Inflammatory macrophage treated with lipopolysaccharide for 4 hours (primary cell): ENCODE data around the gene CRYBG1.
A peak's percentile ranks its signal among the peaks of the same experiment; 100 is the strongest.

Experiments
- DNase-seq: peaks from one replicate; pipeline ENCODE4 v3.0.0-alpha.2; 2020

Gene CRYBG1, protein sequence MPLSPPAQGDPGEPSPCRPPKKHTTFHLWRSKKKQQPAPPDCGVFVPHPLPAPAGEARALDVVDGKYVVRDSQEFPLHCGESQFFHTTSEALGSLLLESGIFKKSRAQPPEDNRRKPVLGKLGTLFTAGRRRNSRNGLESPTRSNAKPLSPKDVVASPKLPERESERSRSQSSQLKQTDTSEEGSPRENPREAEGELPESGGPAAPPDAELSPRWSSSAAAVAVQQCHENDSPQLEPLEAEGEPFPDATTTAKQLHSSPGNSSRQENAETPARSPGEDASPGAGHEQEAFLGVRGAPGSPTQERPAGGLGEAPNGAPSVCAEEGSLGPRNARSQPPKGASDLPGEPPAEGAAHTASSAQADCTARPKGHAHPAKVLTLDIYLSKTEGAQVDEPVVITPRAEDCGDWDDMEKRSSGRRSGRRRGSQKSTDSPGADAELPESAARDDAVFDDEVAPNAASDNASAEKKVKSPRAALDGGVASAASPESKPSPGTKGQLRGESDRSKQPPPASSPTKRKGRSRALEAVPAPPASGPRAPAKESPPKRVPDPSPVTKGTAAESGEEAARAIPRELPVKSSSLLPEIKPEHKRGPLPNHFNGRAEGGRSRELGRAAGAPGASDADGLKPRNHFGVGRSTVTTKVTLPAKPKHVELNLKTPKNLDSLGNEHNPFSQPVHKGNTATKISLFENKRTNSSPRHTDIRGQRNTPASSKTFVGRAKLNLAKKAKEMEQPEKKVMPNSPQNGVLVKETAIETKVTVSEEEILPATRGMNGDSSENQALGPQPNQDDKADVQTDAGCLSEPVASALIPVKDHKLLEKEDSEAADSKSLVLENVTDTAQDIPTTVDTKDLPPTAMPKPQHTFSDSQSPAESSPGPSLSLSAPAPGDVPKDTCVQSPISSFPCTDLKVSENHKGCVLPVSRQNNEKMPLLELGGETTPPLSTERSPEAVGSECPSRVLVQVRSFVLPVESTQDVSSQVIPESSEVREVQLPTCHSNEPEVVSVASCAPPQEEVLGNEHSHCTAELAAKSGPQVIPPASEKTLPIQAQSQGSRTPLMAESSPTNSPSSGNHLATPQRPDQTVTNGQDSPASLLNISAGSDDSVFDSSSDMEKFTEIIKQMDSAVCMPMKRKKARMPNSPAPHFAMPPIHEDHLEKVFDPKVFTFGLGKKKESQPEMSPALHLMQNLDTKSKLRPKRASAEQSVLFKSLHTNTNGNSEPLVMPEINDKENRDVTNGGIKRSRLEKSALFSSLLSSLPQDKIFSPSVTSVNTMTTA (N-terminal part only)

DNA sequence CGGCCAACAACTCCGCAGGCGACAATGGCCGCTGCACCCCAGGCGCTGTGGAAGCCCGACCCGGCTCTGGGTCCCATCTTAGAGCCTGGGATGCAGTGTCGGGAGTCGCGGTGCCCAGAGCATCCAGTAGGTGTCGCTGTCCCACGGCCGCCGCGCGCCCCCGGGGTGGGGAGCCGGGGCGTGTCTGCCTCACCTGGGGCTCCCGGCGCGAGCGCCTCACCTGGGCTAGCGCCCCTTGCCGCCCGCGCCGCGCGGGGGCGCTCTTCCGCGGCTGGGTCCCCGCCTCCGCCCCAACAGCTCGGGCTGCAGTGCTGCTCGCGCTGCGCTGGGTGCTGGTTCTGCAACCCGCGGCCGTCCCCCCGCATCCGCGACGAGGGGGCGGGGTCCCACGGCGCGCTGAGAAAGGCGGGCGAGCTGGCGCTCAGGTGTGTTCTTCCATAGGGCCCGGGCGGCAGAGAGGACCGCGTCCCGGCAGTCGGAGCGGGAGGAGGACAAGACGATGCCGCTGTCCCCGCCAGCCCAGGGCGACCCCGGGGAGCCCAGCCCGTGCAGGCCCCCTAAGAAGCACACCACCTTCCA lies at the start of gene CRYBG1:
TSS of gene CRYBG1 (plus strand) at position 308 of the 579 bp plus-strand sequence. CDS start at position 500, 192 bp downstream.
- peak; percentile 33 for DNase-seq

DNA sequence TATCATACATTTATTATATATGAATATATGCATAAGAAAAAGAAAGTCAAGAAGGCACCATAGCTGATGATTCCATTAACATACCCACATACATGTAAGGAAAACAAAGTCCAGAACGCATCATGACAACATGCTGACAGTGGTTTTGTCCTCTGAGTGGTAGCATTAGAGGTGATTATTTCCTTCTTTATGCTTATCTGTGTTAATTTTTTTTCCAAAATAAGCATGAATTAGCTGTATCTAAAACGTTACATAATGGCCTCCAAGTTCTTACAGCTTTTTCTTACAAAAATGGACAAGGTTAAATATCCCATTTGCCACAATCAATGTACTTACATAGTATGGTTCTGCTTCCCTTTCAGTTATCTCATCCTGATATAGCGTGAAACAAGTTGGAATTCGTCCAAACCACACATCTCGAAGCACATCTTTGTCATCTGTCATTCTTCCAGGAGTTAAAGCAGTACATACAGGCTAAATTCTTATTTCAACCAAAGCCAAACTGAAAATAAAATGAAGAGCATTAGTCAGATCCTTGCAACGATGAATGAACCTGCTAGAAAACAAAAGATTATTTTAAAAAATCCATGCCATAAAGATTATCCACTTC lies 44.6 kb upstream of the CRYBG1 start:
- DNase-seq: peak; percentile 5

DNA sequence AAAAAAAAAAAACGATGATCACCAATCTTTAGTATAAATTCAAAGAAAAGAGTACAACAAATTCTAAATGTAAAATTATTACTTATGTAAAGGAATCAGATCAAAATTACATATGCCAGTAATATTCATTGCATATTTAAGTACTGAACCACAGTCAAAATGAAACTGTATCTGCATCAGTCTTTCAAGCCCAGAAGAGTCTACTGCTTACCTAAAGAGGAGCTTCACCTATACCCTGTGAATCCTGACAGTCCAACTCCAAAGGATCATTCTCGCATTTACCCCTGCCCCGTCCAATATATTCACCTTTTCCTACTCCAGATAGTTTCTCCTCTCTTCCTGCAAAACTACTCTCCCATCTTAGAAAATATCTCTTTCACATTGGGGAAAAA lies 44.1 kb upstream of the CRYBG1 start:
- no peak for DNase-seq

DNA sequence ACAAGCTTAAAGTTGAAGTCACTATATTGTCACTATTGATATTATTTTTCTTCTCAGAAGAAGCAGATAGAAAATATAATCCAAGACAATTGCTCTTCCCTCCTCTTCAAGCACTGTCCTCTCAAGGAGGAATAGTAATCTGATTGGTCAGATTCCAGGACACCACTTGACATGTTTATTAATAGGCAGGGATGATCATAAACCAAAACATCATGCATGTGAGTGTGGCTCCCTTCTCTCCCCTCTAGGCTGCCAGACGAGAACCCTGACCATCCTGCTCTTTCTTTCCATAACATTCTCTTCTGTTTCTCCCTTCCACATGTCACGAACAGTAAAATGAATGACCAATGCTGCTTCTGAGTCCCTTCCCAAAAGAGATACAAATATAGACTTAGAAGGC lies 42.5 kb upstream of the CRYBG1 start:
- DNase-seq: no peak

DNA sequence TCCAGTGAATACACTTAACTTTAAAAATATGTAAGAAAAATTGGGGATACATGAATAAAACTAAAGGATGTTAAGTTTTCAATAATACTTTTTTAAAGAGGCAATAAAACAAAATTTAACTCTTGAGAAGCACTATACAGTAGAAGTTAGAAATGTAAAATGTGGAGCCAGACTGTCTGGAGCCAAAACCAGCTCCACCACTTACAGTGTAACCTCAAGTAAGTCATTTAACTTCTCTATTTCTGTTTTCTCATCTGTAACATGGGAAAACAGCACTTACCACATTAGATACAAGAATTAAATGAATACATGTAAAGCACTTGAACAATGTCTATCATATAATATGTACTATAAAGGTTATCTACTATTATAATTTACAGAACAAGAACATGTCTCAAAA lies 41.7 kb upstream of the CRYBG1 start:
- DNase-seq: peak; percentile 11

DNA sequence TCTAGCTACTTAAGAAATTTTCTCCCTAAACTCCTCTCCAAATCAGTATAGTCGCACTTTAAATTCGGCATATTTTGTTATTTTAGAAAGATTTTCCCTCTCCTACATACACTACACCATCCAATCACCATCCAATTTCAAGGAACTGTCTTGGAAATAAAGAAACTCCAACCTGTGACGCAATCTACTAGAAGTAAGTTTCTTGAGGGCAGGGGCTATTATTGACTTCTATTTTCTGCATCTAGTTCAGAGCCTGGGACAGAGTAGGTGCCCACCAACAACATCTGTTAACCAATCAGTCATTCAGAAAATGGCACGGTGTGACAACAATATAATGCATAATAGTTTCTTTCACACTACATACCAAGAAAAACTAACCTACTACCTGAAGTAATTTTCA lies 38.6 kb upstream of the CRYBG1 start:
- DNase-seq: no peak

DNA sequence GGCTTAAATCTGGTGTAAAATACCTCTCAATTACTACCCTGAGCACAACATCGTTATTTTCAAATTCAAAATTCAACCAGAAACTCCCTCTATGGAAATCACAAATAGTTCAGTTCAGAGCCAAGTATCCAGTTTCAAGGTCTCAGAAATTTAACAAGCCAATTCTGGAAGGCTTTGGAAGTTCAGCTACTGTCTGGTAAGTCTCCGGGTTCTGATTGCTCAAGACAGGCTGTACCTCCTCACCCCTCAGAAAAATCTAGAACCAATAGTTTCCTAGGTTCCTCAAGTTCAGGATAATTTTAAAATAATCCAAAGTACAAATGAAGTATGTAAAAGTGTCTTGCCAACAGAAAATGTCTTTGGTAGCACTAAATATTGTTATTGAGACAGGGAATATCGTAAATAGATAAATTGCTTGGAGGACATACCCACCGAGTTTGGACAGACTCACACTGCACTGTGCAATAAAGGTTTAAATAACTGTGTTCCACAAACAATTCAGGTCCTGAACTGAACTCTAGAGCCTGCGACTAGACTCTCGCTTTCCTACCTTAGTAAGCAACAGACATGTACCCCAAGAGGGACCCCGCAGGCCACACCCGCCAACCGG lies 35.7 kb upstream of the CRYBG1 start:
- DNase-seq: peak; percentile 11

DNA sequence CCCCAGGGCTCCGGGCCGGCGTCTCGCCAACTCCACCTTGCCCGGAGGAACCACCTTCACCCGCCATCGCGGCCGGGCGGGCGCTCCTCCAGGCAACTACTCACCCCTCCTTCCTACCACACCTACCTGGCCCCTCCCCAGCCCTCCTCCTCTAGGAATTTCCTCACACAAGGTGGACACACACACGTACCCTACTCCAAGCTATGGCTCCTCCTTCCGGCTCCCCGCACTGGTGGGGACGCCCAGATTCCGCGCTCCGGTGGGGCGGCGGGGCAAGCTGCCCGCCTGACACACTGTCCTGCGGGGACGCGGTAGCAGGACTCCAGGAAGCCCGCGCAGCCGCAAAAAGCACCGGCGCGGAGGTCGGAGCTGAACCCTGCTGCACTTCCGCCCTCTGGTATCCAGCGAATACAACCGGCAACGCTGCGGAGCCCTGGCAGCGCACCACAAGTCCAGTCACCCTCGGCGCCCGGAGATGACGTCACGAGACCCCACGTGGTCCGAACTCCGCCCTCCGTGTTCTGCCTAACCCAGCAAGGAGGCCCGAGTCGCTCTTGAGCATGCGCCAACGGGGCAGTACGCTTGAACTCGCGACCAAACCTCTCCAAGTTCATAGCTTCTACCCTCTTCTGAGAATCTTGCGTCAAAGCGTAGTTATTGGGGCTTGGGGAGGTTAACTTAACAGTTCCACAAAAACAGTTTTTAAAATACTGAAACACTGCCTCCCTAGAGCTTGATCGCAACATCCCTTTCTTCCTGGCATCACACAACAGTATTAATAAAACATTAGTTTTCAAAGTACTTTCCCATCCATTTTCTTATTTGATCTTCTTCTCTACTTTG lies 35.0 kb upstream of the CRYBG1 start, which contains the start of gene ATG5:
TSS of gene ATG5 (minus strand) at position 425 of the 843 bp plus-strand sequence. CDS start 9,552 bp downstream, outside the sequence.
- peak; percentile 99 for DNase-seq

DNA sequence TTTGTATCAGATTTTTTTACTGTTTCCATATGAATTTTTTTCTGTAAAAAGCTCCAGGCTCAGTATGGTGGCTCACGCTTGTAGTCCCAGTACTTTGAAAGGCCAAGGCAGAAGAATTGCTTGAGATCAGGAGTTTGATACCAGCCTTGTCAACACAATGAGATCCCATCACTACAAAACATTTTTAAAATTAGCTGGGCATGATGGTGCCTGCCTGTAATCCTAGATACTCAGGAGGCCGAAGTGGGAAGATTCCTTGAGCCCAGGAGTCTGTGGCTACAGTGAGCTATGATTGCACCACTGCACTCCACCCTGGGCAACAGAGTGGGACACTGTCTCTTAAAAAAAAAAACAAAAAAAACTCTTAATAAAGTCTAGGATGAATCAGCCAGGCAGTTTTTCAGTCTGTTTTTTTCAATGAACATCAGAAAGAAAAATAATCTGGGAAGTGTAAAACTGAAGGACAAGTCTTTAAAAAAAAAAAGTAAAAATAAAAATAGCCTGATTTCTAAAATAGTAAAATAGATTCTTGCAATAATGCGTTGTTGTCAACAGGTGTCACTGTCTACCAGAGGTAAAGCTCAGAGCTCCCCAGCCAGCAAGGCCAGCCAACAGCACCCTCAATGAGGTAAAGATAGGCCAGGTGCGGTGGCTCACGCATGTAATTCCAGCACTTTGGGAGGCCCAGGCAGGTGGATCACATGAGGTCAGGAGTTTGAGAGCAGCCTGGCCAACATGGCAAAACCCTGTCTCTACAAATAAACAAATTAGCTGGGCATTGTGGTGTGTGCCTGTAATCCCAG lies 25.7 kb upstream of the CRYBG1 start:
- DNase-seq: peak; percentile 56

DNA sequence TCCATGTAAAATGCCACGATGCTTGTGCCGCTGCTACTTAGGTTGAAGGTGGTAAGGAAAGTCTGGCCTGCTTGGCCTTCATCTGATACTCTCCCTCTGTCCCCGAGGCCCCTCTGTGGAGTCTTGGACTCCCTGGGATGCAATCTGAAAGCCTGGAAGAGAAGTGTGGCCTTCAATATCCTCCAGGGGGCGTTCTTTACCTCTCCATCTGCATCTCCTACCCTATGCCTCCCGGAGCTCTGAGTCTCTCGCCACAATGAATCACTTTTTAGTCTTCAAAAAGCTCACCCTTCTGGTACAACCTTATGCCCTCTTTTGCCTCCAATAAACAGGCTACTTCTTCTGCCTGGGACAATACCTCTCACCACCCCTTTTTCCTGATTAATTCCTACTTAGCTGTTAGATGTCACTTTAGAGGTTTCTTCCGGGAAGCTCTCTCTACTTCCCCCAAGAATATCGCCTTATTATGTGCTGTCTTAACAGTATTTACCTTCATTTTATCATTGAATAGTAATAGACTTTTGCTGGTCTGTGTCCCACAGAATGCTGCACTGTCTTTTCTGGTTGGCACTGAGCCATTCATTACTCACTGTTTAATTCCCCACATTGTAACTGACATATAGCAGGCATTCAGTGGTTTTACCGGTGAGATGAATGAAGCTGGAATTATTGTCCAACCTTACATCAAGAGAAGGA lies 21.0 kb upstream of the CRYBG1 start:
- DNase-seq: peak; percentile 68

DNA sequence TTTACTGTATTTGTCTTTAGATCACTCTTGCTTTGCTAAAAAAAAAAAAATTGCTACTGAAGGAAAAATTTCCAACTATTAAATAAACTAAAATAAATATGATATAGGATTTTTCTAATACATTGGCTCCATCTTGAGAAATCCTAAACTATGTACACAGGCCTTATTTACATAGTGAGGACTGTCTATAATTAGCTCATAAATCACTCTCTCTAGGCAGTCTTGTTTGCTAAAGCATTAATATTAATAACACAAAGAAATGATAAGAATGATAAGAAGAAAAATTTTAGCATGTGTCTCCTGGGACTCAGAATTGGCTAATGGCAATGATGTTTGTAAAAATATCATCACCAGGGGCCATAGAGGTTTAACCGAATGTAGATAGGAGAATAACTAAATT lies 13.3 kb upstream of the CRYBG1 start:
- DNase-seq: no peak

DNA sequence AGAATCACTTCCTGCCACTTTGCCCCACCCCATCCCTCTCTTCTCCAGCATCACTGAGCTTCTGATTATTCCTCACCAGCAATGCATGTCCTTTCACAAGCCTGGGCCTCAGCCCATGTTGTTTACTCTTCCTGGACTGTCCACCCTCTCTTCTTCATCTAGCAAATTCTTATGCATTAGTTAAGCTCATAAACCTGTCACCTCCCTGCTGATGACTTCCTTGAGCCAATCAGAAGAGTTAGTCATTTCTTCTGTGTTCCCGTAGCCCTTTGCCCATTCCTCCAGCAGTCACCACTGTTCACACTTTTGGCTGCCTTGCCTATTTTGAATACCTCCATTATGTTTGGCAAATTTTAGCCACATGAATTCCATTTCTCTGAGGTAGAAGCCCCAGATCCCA lies 4.1 kb upstream of the CRYBG1 start:
- DNase-seq: no peak

DNA sequence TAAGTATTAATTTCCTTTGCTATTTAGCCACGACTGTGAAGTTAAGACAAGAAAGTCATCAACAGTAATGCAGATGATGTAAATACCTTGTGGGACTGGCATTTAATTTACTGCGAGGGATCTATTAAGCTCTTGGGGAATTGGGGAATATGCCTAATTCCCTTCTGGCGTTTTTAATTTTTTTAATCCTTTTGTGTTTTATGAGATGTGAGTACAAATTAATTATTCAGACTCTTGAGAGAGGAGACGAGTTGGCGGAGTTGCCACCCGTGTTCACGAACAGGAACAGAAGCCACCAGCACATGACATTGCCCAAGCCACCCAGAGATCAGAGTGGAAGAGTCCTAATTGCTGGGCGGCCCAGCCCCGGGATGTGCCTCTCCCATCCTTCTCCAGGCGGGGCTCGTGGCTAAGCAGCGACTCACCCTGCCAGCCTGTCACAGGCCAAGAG lies 533 bp upstream of the CRYBG1 start:
- DNase-seq: no peak

DNA sequence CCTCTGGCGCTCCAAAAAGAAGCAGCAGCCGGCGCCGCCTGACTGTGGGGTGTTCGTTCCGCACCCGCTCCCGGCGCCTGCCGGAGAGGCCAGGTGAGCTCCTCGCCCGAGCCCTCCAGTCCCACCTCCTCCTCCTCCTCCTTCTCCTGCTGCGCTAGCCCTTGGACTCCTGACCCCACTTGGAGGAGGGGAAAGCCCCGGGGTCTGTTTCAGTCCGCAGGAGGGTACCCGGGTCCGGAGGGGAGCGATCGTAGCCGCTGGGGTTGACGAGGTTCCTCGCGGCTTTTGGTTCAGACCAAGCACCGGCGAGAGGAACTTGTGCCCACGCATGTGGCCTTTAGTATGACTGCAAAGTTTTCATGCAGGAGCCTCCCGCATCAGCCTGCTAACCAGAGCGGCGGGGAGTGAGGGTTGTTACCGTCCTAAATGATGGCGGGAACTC lies 493 bp downstream of the CRYBG1 start:
- peak; percentile 69 for DNase-seq

DNA sequence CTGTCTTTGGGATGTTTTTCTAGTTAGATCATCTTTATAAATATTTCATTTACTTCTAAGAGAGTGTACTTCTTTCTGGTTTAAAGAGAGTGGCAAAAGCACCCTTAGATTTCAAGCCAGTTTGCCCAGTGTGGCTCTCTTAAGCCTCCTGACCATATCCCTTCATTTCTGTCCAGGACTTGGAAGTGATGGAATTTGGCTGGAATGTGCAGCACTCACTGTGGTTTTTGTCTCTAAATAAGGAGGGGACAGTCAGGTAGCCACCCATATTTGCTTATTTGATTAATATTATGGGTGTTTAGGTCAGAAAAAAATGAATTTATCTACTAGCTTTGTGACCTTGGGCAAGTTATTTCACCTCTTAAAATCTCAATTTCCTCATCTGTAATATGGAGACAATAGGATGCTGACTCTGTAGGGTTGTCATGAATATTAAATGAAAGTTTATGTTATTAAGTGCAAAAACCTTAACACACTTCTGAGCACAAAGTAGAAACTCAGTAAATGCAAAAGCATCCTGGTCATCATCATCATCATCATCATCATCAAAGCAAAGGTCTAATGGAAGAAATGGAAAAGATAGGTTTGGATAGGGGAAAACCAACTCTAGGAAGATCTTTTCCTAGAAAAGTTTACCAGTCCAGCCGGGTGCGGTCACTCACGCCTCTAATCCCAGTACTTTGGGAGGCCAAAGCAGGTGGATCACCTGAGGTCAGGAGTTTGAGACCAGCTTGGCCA lies 3.1 kb downstream of the CRYBG1 start:
- DNase-seq: no peak

DNA sequence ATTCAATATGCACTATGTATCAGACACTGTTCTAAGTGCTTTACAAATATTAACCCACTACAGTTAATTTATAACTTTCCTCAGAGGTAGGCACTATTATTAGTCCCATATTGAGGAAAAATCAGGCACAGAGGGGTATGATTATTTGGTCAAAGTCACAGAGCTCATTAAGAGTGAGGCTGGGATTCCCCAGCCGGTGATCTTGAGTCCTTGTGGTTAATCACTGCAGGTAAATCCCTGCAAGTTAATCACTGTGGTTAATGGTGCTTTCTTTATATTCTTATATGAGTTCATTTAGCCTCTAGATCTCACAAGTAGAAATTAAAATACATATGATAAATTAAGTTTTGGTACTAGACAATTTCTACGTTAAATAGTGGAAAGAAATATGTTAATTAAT lies 9.2 kb downstream of the CRYBG1 start:
- no peak for DNase-seq

DNA sequence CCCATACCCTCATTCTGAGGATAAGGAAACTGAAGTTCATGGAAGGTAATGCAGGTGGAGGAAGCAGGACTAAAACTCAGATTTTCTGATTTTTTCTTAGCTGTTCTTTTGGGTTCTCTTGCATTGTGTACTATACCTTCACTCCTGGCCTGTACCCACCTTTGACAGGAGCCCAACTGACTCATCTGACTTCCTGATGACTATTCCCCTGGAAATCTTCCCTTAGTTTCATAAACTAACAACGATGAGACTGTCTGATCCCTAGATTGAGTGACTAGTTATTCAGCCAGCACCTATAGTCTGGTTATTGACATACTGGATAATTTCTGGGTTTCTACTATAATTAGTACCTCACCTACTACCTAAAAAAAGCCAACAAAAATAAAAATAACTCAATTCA lies 10.1 kb downstream of the CRYBG1 start:
- DNase-seq: no peak

DNA sequence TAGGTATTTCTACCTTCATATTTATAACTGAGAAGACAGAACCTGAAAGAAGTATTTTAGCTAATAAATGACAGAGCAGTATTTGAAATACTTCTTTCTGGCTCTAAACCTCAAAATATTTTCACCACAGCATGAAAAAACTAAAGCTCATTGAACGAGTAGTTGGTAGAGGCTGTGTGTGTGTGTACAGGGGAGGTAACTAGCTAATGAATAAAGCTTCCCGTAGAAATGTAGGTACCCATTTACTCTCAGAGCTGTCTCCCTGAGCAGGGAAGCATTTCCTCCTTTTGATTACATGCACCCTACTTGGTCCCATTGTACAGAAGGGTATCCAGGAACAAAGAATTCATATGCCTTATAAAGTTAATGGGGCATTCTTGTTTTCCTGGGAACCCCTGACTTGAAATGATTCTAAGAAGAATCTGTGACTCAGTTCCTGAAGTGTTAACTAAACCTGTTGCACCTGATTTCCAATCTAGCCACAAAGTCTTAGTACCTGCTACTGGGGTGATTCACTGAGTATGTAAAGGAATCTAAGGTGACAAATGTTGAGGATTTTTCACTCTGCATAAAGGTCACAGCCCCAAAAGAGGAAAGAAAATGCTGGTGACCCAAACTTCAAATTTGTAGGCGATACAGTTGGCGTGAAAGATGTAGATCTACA lies 12.5 kb downstream of the CRYBG1 start:
- no peak for DNase-seq
